Stimulated activated CD8-positive, alpha-beta memory T cell treated with anti-CD3 and anti-CD28 coated beads, Interleukin-12 subunit alpha, Interleukin-12 subunit beta, amount 100 ng/mL, for 24 hours (primary cell): ENCODE measurements around the gene HS2ST1.
"Not testable (repeated sequence)": the region's sequence is repeated elsewhere in the genome, so short reads cannot be mapped to it uniquely, and the experiment has no call there.

Source experiments
- DNase-seq: peaks from one replicate; pipeline ENCODE4 v3.0.0-alpha.2; 2020; ENCODE audit errors: extremely low read depth

The HS2ST1 gene

GRCh38 chr1:86970938-86971337 lies 56.5 kb downstream of the HS2ST1 start:
- no peak for DNase-seq

DNA sequence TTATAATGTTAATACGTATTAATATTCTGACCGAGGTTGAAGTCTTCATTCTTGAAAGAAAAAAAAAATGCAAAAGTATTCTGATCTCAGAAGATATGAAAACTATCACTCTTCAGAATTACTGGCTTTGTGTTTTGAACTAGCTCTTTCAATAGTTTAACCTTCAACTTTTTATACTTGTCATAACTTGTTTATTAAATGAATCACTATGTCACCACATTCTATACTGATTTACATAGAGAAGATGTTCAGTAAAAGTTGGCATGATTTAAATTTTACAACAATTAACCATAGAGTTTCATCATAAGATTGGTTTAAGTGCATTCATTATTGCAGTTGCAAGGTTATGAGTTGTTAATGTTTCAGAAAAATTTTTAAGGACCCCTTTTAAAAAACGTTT lies 57.3 kb downstream of the HS2ST1 start:
- DNase-seq, result no peak

DNA sequence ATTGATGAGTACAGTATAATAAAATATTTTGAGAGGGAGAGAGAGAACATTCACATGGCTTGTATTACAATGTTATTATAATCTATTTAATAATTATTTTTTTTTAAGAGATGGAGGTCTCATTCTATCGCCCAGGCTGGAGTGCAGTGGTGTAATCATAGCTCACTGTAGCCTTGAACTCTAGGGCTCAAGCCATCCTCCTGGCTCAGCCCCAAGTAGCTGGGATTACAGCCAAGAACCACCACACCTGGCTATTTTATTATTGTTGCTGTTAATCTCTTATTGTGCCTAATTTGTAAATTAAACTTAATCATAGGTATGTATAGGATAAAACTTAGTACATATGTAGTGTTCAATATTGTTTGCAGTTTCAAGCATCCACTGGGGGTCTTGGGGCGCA lies 57.8 kb downstream of the HS2ST1 start:
- DNase-seq, result no peak

DNA sequence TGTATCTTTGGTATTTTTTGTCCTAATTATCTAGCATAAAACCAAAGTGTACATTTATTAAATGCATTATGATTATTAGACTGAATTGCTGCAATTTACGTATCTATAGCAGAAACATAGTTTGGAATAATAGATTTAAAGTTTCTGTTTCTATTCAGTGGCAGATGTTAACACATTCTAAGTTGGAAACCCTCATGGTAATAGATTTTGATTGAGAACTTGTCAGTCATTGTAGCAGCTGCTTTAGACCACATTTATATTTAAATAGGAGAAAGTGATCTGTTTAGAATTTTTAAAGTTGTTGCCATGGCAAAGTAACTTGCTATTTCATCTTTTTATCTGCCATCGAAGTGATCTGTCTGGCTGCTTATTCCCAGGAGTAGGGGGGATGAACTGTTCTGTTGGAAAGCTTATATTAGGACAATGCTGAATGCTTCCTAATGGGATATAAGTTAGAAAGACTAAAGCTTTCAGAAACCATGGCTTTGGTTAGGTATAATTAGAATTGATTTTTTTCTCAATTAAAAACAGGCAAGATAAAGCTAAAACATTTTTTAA lies 61.6 kb downstream of the HS2ST1 start:
- no peak for DNase-seq

- DNase-seq, result no peak
These were observed 62.2 kb downstream of the HS2ST1 start for GRCh38 chr1:86976664-86977063.

DNA sequence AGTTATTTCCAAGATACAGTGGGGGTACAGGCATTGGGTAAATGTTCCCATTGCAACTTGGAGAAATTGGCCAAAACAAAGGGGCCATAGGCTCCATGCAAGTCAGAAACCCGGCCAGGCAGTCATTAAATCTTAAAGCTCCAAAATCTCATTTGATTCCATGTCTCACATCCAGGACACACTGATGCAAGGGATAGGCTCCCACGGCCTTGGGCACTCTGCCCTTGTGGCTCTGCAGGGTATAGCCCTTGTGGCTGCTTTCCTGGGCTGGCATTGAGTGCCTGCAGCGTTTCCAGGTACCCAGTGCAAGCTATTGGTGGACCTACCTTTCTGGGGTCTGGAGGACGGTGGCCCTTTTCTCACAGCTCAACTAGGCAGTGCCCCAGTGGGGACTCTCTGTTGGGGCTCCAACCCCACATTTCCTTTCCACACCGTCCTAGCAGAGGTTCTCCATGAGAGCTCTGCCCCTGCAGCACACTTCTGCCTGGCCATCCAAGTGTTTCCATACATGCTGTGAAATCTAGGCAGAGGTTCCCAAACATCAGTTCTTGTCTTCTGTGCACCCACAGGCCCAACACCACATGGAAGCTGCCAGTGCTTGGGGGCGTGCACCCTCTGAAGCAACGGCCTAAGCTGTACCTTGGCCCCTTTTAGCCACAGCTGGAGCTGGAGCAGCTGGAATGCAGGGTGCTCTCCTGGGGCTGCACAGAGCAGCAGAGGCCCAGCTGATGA lies 67.2 kb downstream of the HS2ST1 start:
- no peak for DNase-seq

DNA sequence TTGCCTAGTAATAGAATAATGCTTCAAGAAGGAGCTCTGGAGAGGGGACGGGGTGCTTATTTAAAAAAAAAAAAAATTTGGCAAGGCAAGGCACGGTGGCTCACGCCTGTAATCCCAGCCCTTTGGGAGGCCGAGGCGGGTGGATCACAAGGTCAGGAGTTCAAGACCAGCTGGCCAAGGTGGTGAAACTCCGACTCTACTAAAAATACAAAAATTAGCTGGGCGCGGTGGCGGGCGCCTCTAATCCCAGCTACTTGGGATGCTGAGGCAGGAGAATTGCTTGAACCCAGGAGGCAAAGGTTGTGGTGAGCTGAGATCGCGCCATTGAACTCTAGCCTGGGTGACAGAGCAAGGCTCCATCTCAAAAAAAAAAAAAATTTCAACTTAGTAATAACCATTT lies 69.2 kb downstream of the HS2ST1 start:
- DNase-seq, result not testable (repeated sequence)

- no peak for DNase-seq
These were observed 73.0 kb downstream of the HS2ST1 start for GRCh38 chr1:86987446-86987845.

DNA sequence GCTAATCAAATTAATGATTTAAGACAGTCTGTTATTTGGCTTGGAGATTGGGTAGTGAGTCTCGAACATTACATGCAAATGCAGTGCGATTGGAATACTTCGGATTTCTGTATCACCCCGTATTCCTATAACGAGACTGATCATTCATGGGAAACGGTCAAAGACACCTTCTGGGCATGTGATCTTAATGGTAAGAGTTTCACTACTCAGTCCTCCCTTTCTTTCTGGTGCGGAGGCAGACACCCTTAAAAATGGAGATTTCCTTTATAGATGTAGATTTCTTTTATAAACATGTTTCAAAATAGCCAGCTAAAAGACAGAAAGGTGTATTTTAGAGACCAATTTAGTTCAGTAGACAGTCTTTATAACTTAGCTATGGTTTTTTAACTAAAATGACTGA lies 74.4 kb downstream of the HS2ST1 start:
- DNase-seq, result no peak

GRCh38 chr1:86989690-86990089 lies 75.3 kb downstream of the HS2ST1 start:
- not testable (repeated sequence) for DNase-seq

DNA sequence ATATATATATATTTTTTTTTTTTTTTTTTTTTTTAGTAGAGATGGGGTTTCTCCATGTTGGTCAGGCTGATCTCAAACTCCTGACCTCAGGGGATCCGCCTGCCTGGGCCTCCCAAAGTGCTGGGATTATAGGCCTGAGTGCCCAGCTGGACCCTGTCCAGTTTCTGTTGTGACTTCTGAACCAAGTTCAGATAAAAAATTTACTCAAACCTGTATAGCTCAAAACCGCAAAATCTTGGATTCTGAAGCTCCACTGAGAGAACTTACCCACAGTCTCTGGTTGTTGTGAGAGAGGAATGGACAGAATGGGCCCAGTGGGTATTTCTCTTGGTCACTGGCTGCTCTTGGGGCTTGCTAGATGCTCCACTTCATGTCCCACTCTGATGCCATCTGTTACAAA lies 76.4 kb downstream of the HS2ST1 start:
- no peak for DNase-seq

- DNase-seq, result no peak
These were observed 77.2 kb downstream of the HS2ST1 start for GRCh38 chr1:86991549-86992186.

GRCh38 chr1:86992861-86993260 lies 78.4 kb downstream of the HS2ST1 start:
- DNase-seq, result no peak

GRCh38 chr1:86993269-86993985 lies 79.0 kb downstream of the HS2ST1 start:
- DNase-seq, result no peak

GRCh38 chr1:86994061-86994460 lies 79.6 kb downstream of the HS2ST1 start:
- no peak for DNase-seq

GRCh38 chr1:86997538-86997937 lies 83.1 kb downstream of the HS2ST1 start:
- DNase-seq, result no peak

GRCh38 chr1:86998280-86998679 lies 83.8 kb downstream of the HS2ST1 start:
- DNase-seq, result no peak

GRCh38 chr1:86998727-86999126 lies 84.3 kb downstream of the HS2ST1 start:
- DNase-seq, result no peak

DNA sequence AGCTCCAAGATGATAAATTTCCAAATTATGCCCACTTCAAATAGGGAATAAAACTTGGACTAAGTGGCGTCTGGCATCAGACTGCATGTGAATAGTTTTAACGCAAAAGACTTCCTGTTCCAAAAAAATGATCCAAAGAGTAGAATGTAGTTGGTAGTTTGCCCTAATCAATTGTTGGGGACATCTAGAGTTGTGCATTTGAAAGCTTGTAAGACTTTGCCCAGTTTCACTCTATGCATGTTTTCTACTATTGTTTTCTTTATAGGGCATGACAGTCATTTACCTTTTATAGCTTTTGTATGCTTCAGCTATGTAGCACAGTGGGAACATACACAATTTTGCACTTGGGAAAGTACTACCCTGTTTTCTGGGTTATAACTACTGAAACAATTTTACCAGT lies 86.0 kb downstream of the HS2ST1 start:
- no peak for DNase-seq

DNA sequence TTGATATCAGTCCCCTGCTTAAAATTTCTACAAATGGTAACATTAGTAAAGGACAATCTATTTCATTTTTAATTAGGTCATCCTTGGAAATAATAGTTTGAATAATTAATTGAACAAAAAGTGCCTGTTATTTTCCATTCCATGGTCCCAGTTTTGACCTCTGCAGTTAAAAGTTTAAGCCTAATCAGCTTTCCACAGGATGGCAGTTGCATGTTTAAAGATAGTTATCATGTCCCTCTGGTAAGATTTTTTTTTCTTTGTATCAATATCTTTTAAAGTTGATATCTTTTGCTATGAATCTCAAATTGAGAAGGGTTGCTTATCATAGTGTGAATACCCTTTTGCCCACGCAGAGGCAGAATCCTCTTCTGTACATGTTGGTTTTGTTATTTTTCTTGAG lies 90.4 kb downstream of the HS2ST1 start:
- no peak for DNase-seq

GRCh38 chr1:87007323-87007722 lies 92.9 kb downstream of the HS2ST1 start:
- no peak for DNase-seq

DNA sequence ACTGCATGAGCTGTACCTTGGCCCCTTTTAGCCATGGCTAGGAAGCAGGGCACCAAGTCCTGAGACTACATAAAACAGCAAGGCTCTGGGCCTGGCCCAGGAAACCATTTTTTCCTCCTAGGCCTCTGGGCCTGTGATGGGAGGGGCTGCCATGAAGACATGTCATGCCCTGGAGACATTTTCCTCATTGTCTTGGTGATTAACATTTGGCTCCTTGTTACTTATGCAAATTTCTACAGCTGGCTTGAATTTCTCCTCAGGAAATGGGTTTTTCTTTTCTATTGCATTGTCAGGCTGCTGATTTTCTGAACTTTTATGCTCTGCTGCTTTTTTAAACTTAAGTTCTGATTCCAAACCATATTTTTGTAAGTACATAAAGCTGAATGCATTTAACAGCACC lies 99.0 kb downstream of the HS2ST1 start:
- not testable (repeated sequence) for DNase-seq
